HG03378 (cell line): ENCODE measurements around the gene NFIB.
A peak's percentile ranks its signal among the peaks of the same experiment; 100 is the strongest.

Experiments
- ATAC-seq: cut with Tn5 transposase; IDR thresholded peaks from one replicate; pipeline ENCODE4 v1.9.1; 2021; ENCODE audit warnings: mild to moderate bottlenecking, moderate library complexity; ENCODE audit not compliant: unreplicated experiment

The NFIB gene

DNA sequence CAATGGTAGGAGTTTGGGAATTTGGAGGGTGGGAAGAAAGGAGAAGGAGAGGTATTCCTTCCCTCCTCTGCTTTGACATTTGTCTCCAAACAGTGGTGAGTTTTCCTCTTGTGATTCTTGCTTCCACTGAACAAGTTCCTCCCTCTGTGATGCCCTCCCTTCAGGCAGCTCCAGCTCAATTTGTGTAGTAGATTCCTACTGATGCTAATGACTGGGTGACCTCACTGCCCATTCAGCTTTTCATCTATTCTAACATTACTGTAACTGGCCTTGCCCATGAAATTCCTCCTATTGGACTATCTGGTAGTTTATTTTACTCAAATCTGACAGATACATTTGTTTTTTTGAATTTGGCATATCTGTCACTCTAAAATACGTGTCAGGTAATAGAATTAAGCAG, 121.4 kb downstream of the NFIB start:
- no peak for ATAC-seq

DNA sequence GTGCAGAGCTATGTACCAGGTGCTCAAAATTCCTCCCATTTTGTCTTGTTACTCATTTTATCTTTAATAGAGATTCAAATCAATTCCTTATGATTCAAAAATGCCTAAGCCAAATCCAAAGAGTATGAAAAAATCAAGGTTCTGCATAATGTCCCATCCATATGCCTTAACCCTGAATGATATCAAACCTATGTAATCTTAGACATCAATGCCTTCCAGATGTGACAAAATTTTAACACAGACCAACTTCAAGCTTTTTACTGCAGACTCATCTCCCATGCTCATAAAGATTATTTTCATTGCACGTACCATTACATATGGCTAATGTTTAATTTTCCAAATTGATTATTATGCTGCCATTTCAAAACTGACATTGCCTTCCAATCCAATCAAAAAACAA, 122.4 kb downstream of the NFIB start:
- no peak for ATAC-seq

DNA sequence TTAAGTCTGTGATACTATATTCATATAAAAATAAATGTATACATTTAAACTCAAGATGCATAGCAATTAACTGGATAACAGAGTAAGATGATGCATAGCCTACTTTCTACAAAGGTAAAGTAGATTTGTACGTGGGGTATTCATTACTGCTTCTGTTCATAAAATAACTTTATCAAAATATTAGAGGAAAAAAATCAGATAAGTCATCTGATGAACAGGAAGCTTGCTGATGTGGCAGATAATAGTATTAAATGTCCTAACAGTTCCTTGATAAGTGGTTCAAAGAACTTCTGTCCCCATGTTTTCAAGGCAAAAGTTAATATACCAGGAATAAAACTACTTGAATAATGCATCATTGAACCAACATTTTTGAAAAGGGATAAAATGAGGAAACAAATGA, 123.7 kb downstream of the NFIB start:
- ATAC-seq, result no peak

DNA sequence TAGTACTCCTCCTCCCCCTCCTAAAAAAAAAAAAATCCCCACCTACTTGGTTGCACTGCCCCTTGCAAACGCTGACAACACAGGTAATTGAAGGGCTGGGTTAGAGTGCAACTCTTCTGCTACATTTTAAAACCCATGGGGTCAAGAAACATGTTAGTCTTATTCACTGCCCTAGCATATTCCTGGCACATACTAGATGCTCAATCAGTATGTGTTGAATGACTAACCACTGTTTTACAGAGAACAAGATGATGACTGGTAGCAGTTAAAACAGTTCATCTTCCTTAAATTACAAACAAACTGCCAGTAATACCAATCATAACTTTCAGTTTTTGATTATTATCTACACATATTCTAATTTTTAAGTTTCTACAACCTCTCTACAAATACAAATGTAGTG, 124.4 kb downstream of the NFIB start:
- no peak for ATAC-seq

DNA sequence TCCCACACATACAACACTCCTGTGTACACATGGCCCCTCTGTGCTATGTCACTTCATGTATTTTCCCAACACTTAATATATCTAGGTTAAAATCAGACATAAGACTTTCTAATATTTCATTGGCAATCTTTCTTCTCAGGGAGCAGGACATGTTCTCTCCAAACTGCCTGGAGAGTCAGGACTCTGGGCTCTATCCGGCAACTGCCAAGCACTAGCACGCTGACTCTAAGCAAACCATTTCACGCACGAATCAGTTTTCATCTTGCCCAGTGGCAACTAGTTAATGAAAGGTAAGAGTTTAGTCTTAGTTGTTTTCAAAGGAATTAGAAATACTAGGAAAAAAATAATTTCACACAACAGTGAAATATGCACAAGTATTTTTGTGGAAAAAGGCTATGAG, 124.8 kb downstream of the NFIB start:
- ATAC-seq, result no peak

DNA sequence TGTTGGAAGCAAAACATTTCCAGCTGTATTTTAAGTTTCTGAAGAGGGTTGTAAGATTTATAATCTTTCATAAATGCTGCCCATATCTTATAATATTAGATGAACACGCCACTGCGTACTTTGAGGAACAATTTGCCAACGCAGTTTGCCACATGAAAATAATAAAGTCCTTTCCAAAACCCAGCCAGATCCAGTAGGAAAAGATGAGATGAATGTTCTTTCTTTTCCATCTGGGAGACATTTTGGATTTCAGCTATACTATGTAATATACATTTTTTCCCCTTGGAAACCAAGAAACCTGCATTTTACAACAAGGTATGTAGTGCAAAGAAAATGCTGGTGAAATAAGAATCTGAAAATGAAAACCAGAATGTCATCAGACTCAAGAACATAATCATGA, 125.4 kb downstream of the NFIB start:
- no peak for ATAC-seq

DNA sequence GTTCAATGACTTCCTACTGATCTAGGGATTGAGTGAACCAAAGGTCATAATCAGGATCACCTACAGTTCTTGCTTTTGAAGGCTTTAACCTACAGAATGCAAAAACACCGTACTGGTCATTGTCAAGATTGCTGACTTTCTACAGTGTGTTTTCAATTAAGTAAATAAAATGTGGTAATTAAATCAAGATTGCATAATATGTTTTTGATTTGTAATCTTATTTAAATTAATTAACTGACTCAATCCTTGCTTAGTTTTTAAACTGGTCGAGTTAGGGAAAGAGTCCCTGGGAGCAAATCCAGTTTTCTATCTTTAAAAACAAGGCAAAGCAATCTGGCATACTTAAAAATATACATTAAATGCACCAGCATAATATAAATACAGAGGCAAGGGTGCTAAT, 125.9 kb downstream of the NFIB start:
- no peak for ATAC-seq

DNA sequence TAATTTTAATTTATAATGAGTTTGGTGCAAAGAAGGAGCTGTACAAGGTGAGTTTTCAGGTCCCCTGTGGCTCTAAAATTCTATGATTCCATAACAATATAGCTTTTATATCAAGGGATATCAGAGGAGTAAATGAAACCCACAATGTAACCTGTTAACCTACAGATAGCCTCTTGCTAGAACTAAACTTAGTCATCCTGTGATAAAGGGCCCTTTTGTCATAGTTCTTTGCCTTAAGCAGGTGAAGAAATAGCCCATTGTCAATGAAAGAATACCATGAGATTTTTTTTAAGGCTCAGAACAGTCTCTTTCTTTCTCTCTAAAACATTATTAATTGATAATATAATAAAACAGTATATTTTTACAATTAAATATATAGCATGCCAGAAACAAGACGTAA, 127.8 kb downstream of the NFIB start:
- ATAC-seq, result no peak

DNA sequence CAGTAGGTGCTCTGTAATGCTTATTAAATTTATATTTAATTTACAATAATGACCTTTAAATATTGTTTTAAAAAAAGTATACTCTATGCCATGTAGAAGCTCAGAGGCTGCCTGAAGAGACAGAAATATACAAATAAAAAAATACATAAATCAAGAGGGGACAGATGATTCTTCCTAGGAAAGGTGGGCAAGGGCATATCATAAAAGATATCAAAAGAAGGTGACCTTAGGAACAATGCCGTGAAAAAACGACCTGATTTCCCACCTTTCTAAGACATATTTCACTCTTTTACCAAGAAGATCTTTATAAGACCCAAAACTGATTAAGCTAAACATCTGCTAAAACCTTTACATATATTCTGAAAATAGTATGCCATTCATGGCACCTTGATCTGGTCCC, 128.9 kb downstream of the NFIB start:
- ATAC-seq, result no peak

DNA sequence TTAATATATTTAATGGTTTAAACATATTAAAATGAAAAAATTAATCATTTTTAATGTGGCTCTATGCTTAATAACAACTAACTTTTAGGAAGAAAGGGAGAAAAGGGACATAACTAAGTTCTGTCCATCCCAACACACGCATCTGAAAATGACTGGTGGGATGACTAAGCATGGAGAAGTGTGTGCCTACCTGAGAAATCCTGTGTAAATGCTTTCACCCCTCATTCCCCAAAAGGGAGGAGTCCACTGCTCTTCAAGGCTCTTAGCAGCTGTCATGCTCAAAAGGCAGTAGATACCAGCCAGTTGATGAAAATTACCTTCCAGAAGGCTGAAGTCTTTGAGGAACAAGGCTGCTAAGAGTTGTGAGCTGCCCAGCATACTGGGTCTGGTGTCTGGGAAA, 130.9 kb downstream of the NFIB start:
- ATAC-seq, result no peak

DNA sequence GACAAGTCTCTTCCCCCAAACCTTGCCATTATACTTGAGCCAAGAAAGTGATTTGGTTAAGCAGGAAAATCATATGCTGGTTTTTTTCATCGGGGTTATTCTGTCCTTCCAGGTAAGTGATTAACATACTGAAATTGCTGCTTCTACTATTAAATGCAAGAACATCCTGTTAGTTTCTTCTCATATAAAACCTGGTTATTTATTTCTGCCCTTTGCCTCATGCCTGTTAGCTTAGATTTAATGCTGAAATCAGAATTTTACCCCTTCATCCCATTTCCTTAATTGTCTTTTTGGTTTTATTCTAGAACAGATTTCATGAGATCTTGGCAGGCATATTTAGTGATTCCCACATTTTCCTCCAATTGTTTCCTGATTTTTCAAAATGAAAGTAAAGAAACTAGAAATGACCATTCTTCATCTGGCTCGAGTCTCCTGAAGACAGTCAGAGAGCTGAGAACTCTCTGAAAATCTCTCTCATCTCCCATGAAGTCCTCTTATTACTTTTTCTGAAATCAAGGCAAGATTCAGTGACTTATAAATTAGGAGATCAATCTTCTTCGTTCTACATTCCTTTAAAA, 132.9 kb downstream of the NFIB start:
- ATAC-seq, result no peak

DNA sequence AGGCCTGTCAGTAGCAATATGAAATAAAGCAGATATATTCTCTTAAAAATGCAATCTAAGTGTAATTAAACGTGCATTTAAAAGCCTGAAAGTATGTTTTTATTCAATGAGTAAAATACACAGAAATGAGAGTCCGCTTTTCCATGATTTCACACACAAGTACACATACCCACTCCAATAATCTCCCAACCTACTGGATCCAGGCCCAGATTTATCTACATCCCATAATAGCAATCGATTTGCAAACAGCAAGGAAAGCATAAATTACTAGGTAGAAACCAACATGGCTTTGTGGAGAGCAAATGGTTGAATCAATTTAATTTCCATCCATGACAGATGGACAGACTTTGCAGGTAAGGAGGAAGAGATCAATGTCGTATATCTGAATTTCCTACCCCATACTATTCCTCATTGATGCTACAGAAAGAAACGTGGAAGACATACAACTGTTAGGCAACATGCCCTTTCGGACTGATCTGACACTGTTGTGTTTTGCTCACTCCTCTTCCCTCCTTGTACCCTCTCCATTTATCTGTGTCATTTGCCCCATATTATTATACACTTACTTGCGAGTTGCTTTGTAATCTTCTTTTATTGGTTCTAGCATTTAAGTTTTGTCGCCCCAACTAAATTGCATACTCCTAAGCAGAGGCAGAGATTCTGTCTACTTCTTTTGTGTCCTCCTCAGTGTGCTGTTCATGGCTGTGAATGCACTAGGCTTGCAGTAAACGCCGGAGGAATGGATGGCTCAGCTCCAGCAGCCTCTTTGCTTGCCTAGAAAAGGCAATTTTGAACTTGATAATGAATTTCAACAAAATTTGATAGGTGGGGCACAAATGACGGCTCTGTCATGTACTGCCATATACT, 133.6 kb downstream of the NFIB start:
- ATAC-seq, result no peak

DNA sequence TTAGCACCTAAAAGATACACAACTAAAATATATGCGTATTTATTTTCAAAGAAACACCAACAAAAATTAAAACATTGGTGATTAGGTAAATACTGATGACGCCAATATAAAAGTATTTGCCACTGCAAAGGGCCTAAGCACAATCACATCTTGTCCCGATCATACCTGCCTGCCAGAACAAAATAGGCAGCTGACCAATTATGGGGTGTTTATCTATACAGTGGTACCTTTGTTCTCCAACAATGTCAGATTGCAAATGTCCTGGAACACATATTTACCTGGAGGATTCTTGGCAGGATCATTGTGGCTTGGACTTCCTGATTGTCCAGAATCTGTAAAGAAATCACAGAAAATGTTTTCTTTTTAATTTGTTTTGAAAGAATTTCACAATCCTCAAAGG, 134.5 kb downstream of the NFIB start:
- no peak for ATAC-seq

DNA sequence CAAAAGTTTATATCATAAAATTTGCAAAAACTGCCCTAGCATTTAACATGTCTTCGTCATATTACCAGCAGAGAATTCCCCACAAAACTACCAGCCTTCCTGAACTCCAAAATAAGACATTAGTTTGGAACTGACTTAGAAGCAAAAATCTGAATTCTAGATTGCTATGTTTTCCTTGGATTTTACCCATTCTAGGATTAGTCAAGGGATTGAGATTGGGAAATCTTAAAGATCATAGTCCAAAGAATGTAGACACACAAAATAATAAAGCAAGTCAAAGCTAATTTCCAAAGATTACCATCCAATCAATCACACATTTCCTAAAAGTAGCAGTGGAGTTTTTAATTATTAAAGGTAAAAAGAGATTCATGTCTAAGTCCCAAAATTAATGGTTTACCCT, 138.2 kb downstream of the NFIB start:
- ATAC-seq, result no peak

DNA sequence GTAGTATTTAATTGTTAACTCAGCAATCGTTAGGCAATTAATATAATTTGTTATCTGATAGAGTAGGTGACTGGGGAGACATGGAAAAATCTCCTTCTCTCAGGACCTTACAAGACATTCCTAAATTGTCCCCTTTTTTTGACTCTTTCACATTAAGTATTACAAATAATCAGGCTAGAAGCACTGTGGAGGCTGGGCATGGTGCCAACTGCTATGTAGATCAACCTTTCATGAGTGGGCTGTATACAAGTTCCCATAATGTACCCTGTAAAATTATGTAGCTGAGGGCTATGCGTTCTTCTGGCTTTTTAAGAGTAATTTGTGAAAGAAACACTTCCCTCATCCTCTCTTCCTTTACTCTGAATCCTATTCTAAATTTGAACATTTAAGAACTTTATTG, 140.2 kb downstream of the NFIB start:
- no peak for ATAC-seq

DNA sequence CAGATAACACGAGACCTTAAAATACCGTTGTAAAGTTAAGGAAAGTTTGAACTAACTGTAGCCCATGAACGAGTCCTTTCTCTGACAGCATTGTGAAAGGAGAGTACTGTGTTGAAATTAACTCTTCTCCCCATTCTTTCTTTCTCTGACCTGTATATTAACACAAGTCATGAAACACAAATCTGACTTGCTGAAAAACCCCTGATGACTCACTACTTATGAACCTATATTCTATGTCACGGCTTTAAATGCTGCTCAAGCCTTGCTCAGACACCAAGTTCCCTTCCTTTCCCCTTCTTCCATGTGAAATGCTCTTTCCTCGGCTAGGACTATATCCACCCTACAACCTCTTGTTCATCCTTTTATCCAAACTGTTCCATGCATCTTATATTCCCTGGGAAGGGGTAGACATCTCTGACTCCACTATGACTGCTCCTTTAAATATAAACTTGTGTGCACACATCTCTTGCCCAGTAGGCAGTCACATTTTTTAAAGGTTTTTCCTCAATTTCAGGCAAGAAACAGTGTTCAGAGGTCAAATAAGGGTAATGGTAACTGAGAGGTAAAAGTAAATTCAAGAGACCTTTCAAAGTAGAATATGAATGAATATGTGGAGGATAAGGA, 142.9 kb downstream of the NFIB start:
- peak; percentile 89 for ATAC-seq

DNA sequence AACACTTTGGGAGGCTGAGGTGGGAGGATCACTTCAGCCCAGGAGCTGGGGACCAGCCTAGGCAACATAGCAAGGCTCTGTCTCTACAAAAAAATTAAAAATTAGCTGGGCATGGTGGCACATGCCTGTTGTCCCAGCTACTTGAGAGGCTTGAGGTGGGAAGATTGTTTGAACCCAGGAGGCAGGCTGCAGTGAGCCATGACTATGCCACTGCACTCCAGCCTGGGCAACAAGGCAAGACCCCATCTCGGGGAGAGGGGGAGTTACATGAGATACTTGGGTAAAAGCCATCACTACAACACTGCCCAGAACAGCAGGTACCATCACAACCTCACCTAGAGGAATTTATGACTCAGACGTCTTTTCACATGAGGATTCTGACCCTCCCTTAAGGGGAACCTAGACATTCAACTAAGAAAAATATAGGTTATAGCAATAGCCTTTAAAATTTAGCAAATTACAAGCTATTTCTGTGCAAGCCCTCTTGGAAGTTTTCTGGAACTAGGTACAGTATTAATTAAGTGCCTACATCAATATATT, 143.5 kb downstream of the NFIB start:
- peak; percentile 23 for ATAC-seq

DNA sequence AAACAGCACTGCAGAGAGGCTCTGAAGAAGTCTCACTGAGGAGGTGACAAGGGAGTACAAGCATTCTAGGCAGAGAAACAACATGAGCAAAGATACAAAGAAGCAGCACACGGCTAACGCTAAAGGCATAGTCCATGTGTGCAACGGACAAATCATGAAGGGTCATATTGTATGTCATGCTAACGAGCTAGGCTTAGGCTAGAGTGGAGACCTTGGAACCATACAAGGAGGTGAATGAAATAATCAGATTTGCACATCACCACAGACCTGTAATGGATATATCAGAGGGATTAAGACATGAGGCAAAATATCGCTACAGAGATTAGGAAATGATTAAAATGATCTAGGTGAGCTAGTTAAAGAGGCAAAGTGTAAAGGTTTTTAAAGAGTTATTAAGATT, 145.6 kb downstream of the NFIB start:
- ATAC-seq, result no peak

DNA sequence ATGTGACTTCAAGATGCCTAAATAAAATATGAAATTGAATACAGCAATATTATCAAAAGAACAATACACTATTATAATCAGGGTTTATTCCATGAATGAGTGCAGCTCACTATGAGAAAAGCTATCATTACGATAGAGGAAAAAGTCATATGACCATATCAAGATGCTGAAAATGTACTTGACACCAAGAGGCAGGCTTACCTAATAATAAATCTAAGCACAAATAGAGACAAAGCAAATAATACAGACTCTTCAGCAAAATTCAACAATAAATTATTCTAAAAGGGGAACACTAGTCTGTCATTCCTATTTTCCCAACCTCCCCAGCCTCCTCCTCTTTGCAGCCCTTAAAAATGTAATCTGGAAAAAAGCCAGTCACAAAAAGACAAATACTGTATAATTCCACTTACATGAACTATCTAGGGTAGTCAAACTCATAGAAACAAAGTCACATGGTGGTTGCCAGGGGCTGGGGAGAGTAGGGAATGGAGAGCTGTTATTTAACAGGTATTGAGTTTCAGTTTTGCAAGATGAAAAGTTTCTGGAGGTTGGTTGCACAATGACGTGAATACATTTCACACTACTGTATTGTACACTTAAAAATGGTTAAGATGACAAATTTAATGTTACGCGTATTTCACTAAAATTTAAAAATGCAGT, 148.4 kb downstream of the NFIB start:
- no peak for ATAC-seq

DNA sequence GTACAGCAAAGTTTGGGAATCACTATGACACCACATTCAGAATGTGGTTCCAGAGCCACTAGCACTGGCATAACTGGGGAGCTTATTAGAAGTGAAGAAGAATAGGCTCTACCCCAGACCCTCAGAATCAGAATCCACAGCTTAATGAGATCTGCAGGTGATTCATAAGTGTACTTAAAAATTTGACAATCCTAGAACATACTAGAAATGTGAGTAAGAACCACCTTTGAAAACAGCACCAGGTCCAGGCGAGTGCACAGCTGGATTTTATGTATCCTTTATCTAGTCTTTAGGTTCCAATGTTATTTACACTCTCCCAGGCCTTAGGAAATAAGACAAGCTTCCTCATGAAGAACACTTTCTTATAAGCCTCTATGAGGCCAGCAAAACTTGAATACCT, 149.0 kb downstream of the NFIB start:
- ATAC-seq, result no peak

DNA sequence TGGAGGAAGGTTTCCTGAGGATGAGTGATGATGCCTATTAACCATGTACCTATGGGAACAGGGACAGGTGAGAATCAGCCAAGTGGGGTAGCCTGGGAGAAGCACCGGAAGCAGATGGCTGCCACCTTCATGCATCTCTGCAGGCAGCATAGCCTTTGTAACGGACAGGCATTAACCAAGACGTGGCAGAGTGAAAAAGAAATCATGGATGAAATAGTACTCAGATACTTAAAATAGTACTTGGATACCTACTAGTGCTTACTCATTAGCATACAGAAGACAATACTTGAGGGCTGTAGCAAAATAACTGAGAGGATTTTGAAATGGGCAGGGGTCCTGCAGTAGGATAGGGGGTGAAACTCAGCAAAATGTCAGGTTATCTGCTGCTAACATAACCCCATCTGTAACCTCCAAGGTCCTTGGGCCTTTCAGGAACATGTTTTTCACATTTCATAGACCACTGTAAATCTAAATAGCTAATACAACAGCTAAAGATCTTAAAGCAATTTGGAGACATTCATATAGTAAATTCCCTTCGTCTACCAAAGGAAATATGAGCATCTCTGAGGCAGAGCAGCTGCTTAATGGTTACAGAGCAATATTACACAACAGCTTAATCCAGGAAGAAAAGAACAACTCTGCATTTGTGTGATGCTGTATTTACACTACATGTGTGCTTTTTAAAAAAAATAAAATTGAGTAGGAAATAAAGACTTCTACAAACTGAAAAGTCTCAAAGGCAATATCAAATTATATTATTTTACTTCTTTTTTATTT, 154.3 kb downstream of the NFIB start:
- no peak for ATAC-seq
